Colonic mucosa (tissue), 4 donors: ENCODE data around the gene PEBP1. TPM values are rescaled to one million over a fixed set of nuclear protein-coding genes. Genes with fewer than 3 reads are reported as not detected.

ENCODE experiments used
- DNase-seq: peaks from one replicate; pipeline ENCODE4 v3.0.0-alpha.2; 2020
- H3K27ac ChIP-seq: fragments of 200-600 bp; one replicate; pipeline ENCODE4 v1.8.0; 2021
- H3K27me3 ChIP-seq: fragments of 200-600 bp; one replicate; pipeline ENCODE4 v1.8.0; 2021
- H3K36me3 ChIP-seq: fragments of 200-600 bp; one replicate; pipeline ENCODE4 v1.8.0; 2021
- H3K4me1 ChIP-seq: fragments of 200-600 bp; one replicate; pipeline ENCODE4 v1.8.0; 2021; ENCODE audit warnings: mild to moderate bottlenecking
- H3K4me3 ChIP-seq: fragments of 200-600 bp; one replicate; pipeline ENCODE4 v1.8.0; 2021
- H3K9ac ChIP-seq, 2 donors: one replicate each; pipeline ENCODE4 v1.7.0; 2013; ENCODE audit warnings: control low read depth in 2 of 2, low read depth in 2 of 2, low read length in 2 of 2
- H3K9me3 ChIP-seq: fragments of 200-600 bp; one replicate; pipeline ENCODE4 v1.8.0; 2021
- CTCF ChIP-seq: fragments of 200-600 bp; IDR thresholded peaks from one replicate; pipeline ENCODE4 v1.8.0; 2022; ENCODE audit warnings: antibody characterized with exemption, mild to moderate bottlenecking
- intact Hi-C: fragments of 100-400 bp; cut with DNase I; formaldehyde crosslinking; loops from one replicate; pipeline ENCODE4 v1.14.1; 2022
- total RNA-seq, 2 donors: library from RNA; stranded (reverse); fragmentation: NEBNext Ultra II Directional in 1 of 2; extraction: Animal tissue kit (Norgen Biotek cat#: 25700) in 1 of 2; gene quantifications; one replicate each; pipeline ENCODE4 v1.2.1, GENCODE V29; 2021
- donor health status: healthy.
- donor health status: DM: no; HTN: no; CAD: no.
- donor health status: DM: no; HTN: no; CAD: no.

The PEBP1 gene
- total RNA-seq, 2 donors from 2014 or later: 211 to 215 TPM

GRCh38 chr12:118136559-118137003, 657 bp downstream of the PEBP1 start:
- H3K36me3 ChIP-seq: no peaks in the 10 kb centered on the region
- DNase-seq: peak; percentile 72
- H3K4me1 ChIP-seq: no peaks in the 10 kb centered on the region
- H3K9me3 ChIP-seq: no peaks in the 10 kb centered on the region
- no peak for TF ChIP-seq CTCF
- H3K4me3 ChIP-seq: peak overlapping the region; percentile 99
- no peaks in the 10 kb centered on the region for H3K27me3 ChIP-seq
- intact Hi-C loops: no loop called here
- H3K9ac ChIP-seq: peak overlapping the region; percentile 73 to 89
- peak overlapping the region; percentile 71 for H3K27ac ChIP-seq

DNA sequence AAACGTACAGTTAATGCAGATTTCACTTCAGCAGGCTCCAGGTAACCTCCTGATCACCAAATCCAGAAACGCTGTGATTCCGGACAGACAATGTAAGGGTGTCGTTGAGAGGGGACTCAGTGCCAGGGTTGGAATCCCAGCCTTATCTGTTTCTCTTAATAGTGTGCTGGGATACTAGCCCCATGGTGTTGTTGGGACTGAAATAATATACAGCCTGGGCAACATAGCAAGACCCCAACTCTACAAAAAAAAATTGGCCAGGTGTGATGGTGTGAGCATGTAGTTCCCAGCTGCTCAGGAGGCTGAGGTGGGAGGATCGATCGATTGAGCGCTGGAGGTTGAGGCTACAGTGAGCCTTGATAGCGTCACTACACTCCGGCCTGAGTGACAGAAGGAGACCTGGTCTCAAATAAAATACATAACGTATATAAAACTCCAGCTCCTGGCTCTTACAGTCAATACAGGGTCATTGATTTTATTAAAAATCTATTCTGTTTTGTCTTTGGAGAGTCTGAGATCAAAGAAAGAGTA, 1.3 kb downstream of the PEBP1 start:
- Histone ChIP-seq H3K4me1 (no peaks in the 10 kb centered on the region), H3K9ac (peak overlapping the region; percentile 73 to 89), H3K27me3 (no peaks in the 10 kb centered on the region), H3K36me3 (no peaks in the 10 kb centered on the region), H3K27ac (peak overlapping the region; percentile 71), H3K4me3 (peak overlapping the region; percentile 99), H3K9me3 (no peaks in the 10 kb centered on the region)
- DNase-seq: no peak
- no peak for TF ChIP-seq CTCF
- intact Hi-C loops: no loop called here

DNA sequence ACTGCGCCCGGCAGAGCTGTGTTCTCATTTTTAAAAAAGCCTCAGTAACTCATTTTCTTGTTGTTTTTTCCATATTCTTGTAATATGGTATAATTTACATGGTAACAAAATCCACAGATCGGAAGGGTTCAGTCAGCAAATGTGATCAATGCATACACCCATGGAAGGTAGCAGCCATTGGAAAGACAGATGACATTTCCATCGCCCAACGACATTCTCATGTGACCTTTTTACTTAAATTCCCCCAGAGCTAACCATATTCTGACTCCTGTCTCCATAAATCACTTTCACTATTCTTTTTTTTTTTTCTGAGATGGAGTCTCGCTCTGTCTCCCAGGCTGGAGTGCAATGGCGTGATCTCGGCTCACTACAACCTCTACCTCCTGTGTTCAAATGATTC, 4.9 kb downstream of the PEBP1 start:
- intact Hi-C loops: no loop called here
- no peak for DNase-seq
- no peaks in the 10 kb centered on the region for H3K27me3 ChIP-seq
- no peak for TF ChIP-seq CTCF
- H3K27ac ChIP-seq: no peak overlapping the region
- H3K4me3 ChIP-seq: no peak overlapping the region
- H3K4me1 ChIP-seq: no peaks in the 10 kb centered on the region
- H3K36me3 ChIP-seq: no peaks in the 10 kb centered on the region
- H3K9me3 ChIP-seq: no peaks in the 10 kb centered on the region
- H3K9ac ChIP-seq: no peak overlapping the region

- TF ChIP-seq CTCF: no peak
- no peaks in the 10 kb centered on the region for H3K4me1 ChIP-seq
- no peak overlapping the region for H3K4me3 ChIP-seq
- H3K9me3 ChIP-seq: no peaks in the 10 kb centered on the region
- H3K9ac ChIP-seq: no peak overlapping the region
- intact Hi-C loops: no loop called here
- no peak for DNase-seq
- H3K36me3 ChIP-seq: no peaks in the 10 kb centered on the region
- no peak overlapping the region for H3K27ac ChIP-seq
- H3K27me3 ChIP-seq: no peaks in the 10 kb centered on the region
Measured at GRCh38 chr12:118144499-118144898, 8.6 kb downstream of the PEBP1 start.

- Histone ChIP-seq H3K27ac (no peak overlapping the region), H3K9ac (no peak overlapping the region), H3K27me3 (no peaks in the 10 kb centered on the region), H3K4me3 (no peak overlapping the region), H3K36me3 (no peaks in the 10 kb centered on the region), H3K4me1 (no peaks in the 10 kb centered on the region), H3K9me3 (no peaks in the 10 kb centered on the region)
- TF ChIP-seq CTCF: no peak
- DNase-seq: no peak
- intact Hi-C loops: no loop called here
Measured at GRCh38 chr12:118145113-118145797, 9.3 kb downstream of the PEBP1 start.
